ENCODE results near the gene PPP2R5D. TPM values are rescaled to one million over a fixed set of nuclear protein-coding genes. Genes with fewer than 3 reads are reported as not detected.
"Not testable (repeated sequence)": the region's sequence is repeated elsewhere in the genome, so short reads cannot be mapped to it uniquely, and the experiment has no call there.

PPP2R5D gene
- total RNA-seq, 2 donors from 2014 or later, result 57.5 to 59.1 TPM

- Histone ChIP-seq H3K27me3 (ENCODE audit: control insufficient read depth, insufficient read depth, low read length, poor library complexity, severe bottlenecking) (no peaks in the 10 kb centered on the region), H3K4me3 (ENCODE audit: low read length) (no peak overlapping the region), H3K9me3 (ENCODE audit: control insufficient read depth, low read length) (no peaks in the 10 kb centered on the region), H3K36me3 (ENCODE audit: control insufficient read depth, insufficient read depth, low read length) (peaks cover 69% of the 10 kb centered on the region), H3K4me1 (ENCODE audit: control insufficient read depth, insufficient read depth, low read length) (no peaks in the 10 kb centered on the region), H3K27ac (ENCODE audit: low read depth, low read length) (no peak overlapping the region), H3K9ac (ENCODE audit: extremely low read depth, low read length, poor library complexity, severe bottlenecking) (no peak overlapping the region)
- DNase-seq, result no peak
- no peaks in the 10 kb centered on the region for H3K4me1 Mint-ChIP-seq
- 98% methylated on average over 8 to 18 of the region's 18 CpGs for WGBS, 2 experiments (ENCODE audit: insufficient coverage in 1 of 2, insufficient read length in 1 of 2)
- no peaks in the 10 kb centered on the region for H3K9me3 Mint-ChIP-seq
- H3K4me3 Mint-ChIP-seq, result no peak overlapping the region
- no peak overlapping the region for H3K27ac Mint-ChIP-seq
- no peak for TF ChIP-seq CTCF (conservative IDR thresholded peaks at IDR 0.05)
- peaks cover 71% of the 10 kb centered on the region for H3K36me3 Mint-ChIP-seq (ENCODE audit: low read depth)
- H3K27me3 Mint-ChIP-seq (ENCODE audit: insufficient read depth), result no peaks in the 10 kb centered on the region
These were observed 56.3 kb downstream of the PPP2R5D start for GRCh38 chr6:43040542-43041257.

GRCh38 chr6:43041475-43041874 is 57.1 kb downstream of the PPP2R5D start:
- H3K27me3 Mint-ChIP-seq (ENCODE audit: insufficient read depth); H3K9me3 Mint-ChIP-seq; DNase-seq; H3K27ac ChIP-seq (ENCODE audit: low read depth, low read length); H3K27ac Mint-ChIP-seq; H3K4me1 Mint-ChIP-seq; H3K9me3 ChIP-seq (ENCODE audit: control insufficient read depth, low read length); H3K4me1 ChIP-seq (ENCODE audit: control insufficient read depth, insufficient read depth, low read length); H3K4me3 ChIP-seq (ENCODE audit: low read length); H3K27me3 ChIP-seq (ENCODE audit: control insufficient read depth, insufficient read depth, low read length, poor library complexity, severe bottlenecking); H3K4me3 Mint-ChIP-seq; H3K9ac ChIP-seq (ENCODE audit: extremely low read depth, low read length, poor library complexity, severe bottlenecking): not testable (repeated sequence)
- H3K36me3 ChIP-seq (ENCODE audit: control insufficient read depth, insufficient read depth, low read length), result peaks cover 72% of the 10 kb centered on the region
- H3K36me3 Mint-ChIP-seq (ENCODE audit: low read depth), result peaks cover 74% of the 10 kb centered on the region
- 93 to 94% methylated on average over 6 to 8 of the region's 8 CpGs for WGBS, 2 experiments (ENCODE audit: insufficient coverage in 1 of 2, insufficient read length in 1 of 2)

- no peak overlapping the region for H3K4me3 Mint-ChIP-seq
- H3K27ac Mint-ChIP-seq, result no peak overlapping the region
These were observed 58.9 kb downstream of the PPP2R5D start for GRCh38 chr6:43043310-43043709.

More at GRCh38 chr6:43043310-43043709, 58.9 kb downstream of the PPP2R5D start:
- WGBS, 2 experiments (ENCODE audit: insufficient coverage in 1 of 2, insufficient read length in 1 of 2), result 96% methylated on average over 7 to 9 of the region's 9 CpGs
- Mint-ChIP-seq H3K9me3 (no peaks in the 10 kb centered on the region), H3K4me1 (no peaks in the 10 kb centered on the region), H3K27me3 (ENCODE audit: insufficient read depth) (no peaks in the 10 kb centered on the region), H3K36me3 (ENCODE audit: low read depth) (peaks cover 68% of the 10 kb centered on the region)
- Histone ChIP-seq H3K4me3 (ENCODE audit: low read length) (no peak overlapping the region), H3K27ac (ENCODE audit: low read depth, low read length) (no peak overlapping the region), H3K9ac (ENCODE audit: extremely low read depth, low read length, poor library complexity, severe bottlenecking) (no peak overlapping the region), H3K4me1 (ENCODE audit: control insufficient read depth, insufficient read depth, low read length) (no peaks in the 10 kb centered on the region), H3K27me3 (ENCODE audit: control insufficient read depth, insufficient read depth, low read length, poor library complexity, severe bottlenecking) (no peaks in the 10 kb centered on the region), H3K9me3 (ENCODE audit: control insufficient read depth, low read length) (no peaks in the 10 kb centered on the region), H3K36me3 (ENCODE audit: control insufficient read depth, insufficient read depth, low read length) (peaks cover 71% of the 10 kb centered on the region)
- DNase-seq, result no peak
- TF ChIP-seq CTCF (conservative IDR thresholded peaks at IDR 0.05), result no peak

Measured in endodermal cell (in vitro differentiated cells).